ENCODE results near the gene SUGCT.

Gene SUGCT

GRCh38 chr7:40698214-40698920 lies 563.6 kb downstream of the SUGCT start:
- TF ChIP-seq CTCF (conservative IDR thresholded peaks at IDR 0.05; ENCODE audit: low read depth, low read length), result no peak

GRCh38 chr7:40698921-40699260 lies 564.1 kb downstream of the SUGCT start:
- TF ChIP-seq CTCF (conservative IDR thresholded peaks at IDR 0.05; ENCODE audit: low read depth, low read length), result no peak
- DNase-seq (ENCODE audit: low read depth), result no peak
- H3K4me3 ChIP-seq (ENCODE audit: low read depth, low read length), result no peak overlapping the region

More at GRCh38 chr7:40698214-40698920, 563.6 kb downstream of the SUGCT start:
- DNase-seq (ENCODE audit: low read depth), result no peak
- H3K4me3 ChIP-seq (ENCODE audit: low read depth, low read length), result no peak overlapping the region

- TF ChIP-seq CTCF (conservative IDR thresholded peaks at IDR 0.05; ENCODE audit: low read depth, low read length), result peak; percentile 14
- no peak for DNase-seq (ENCODE audit: low read depth)
Observed at GRCh38 chr7:40700653-40701421, 566.0 kb downstream of the SUGCT start.

GRCh38 chr7:40701836-40702551 lies 567.2 kb downstream of the SUGCT start:
- TF ChIP-seq CTCF (conservative IDR thresholded peaks at IDR 0.05; ENCODE audit: low read depth, low read length), result no peak
- no peak overlapping the region for H3K4me3 ChIP-seq (ENCODE audit: low read depth, low read length)
- DNase-seq (ENCODE audit: low read depth), result no peak

More at GRCh38 chr7:40700653-40701421, 566.0 kb downstream of the SUGCT start:
- no peak overlapping the region for H3K4me3 ChIP-seq (ENCODE audit: low read depth, low read length)

GRCh38 chr7:40704172-40704571 lies 569.4 kb downstream of the SUGCT start:
- DNase-seq (ENCODE audit: low read depth), result no peak
- TF ChIP-seq CTCF (conservative IDR thresholded peaks at IDR 0.05; ENCODE audit: low read depth, low read length), result peak; percentile 18

GRCh38 chr7:40706829-40707228 lies 572.0 kb downstream of the SUGCT start:
- no peak for DNase-seq (ENCODE audit: low read depth)
- no peak overlapping the region for H3K4me3 ChIP-seq (ENCODE audit: low read depth, low read length)
- TF ChIP-seq CTCF (conservative IDR thresholded peaks at IDR 0.05; ENCODE audit: low read depth, low read length), result no peak

More at GRCh38 chr7:40704172-40704571, 569.4 kb downstream of the SUGCT start:
- no peak overlapping the region for H3K4me3 ChIP-seq (ENCODE audit: low read depth, low read length)

Data from choroid plexus epithelial cell (primary cell).